GM21619 (cell line): Measurements from ENCODE around the gene TOP1.
"Not testable (repeated sequence)": the region's sequence is repeated elsewhere in the genome, so short reads cannot be mapped to it uniquely, and the experiment has no call there.

Experiments used
- ATAC-seq: cut with Tn5 transposase; IDR thresholded peaks from one replicate; pipeline ENCODE4 v1.9.1; 2021; ENCODE audit not compliant: unreplicated experiment

Gene TOP1

DNA sequence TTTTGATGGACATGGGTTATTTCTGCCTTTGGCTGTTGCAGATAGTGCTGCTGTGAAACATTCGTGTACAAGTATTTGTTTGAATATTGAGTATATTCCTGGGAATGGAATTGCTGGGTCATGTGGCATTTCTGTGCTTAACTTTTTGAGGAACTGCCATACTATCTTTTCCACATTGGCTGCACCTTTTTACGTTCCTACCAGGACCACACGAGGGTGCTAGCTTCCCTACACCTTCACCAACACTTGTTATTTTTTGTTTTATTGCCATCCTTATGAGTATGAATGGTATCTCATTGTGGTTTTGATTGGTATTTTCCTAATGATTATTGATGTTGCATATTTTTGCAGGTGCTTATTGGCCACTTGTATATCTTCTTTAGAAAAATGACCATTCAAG lies 60.9 kb downstream of the TOP1 start:
- ATAC-seq, result no peak

DNA sequence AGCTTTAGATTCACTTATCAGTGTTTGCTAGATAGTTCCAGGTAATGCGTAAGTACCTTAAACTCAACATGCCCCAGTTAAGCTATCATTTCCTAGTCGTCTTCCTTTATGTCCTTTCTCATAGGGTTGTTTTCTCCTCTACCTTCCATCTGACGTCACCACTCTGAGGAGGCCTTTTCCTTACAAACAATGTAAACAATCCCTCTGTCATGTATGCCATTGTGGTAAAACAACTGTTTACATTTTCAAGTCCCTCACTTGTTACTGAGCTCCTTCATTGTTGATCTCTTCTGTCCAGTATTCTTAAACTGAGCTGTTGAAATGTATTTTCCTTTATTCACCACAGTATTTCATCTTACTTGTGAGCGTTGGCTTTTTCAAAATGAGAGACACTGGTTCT lies 63.3 kb downstream of the TOP1 start:
- ATAC-seq, result no peak

- no peak for ATAC-seq
Observed at GRCh38 chr20:41094353-41095055, 65.9 kb downstream of the TOP1 start.

DNA sequence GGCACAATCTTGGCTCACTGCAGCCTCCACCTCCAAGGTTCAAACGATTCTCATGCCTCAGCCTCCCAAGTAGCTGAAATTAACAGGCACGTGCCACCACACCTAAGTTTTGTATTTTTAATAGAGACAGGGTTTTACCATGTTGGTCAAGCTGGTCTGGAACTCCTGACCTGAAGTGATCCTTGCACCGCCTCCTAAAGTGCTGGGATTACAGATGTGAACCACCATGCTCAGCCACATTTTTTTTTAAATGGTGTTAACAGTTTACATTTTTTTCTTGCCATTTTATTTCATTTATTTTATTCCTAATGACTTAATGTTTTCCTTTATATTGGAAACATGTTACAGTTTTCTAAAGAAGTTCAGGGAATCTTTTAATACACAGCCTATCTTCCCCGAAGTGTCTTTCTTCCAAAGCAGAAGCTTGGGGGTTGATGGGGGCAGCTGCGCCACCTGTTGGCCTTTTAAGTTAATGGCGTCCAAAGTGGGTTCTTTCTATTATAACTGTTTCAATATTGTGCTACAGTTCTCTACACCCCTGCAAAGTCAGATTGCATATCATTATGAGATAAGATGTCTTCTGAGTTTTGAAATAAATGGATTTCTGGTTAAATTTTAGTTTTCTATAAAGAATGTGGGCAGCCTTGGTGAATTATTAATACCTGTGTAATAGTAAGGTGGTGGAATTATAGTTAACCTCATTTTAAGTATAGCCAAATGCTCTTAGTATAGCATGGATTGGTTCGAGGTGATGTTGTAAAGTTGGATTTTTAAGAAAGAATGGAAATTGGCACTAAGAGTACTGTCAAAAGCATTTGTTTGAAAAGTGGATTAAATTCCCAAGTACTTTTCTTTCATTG lies 66.7 kb downstream of the TOP1 start:
- ATAC-seq, result peak; percentile 52

DNA sequence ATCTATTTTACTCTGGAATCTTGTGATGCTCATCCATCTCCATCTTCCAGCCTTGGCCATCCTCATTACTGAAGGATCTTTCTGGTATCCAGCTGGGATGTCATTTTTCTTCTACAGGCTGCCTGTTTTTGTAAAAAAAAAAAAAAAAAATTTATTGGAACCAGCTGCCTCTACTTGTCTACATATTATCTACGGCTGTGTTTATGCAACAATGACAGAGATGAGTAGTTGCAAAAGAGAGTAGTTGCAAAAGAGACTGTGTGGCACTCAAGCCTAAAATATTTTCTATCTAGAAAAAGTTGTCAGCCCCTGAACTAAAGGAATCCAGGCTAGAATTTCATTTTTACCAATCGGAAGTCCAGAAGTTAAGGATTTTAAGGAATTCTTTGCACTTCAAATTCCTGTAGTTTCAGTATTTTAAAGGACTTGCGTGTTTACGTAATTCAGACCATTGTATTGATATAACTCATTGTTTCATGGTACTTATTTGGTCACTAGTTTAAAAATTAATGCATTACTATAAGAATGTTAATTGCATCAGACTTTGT lies 70.2 kb downstream of the TOP1 start:
- no peak for ATAC-seq

- no peak for ATAC-seq
Observed at GRCh38 chr20:41100001-41100480, 71.4 kb downstream of the TOP1 start.

DNA sequence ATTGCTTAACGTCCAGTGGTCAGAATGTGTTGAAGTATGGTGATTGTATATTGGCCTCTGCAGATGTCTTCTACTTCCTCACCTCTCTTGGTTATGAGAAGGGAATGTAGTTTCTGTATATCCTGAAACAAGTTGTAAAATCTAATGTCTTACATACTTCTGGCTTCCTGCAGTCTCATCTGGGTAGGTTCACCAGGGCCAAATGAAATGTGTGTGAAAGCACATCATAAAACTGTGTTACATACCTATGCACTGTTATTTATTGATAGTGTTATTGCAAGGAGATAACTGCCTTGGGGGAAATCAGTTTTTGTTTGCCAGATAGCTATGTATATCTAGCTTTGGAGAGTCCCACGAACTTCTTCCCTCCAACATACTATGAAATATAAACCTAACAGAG lies 73.0 kb downstream of the TOP1 start:
- ATAC-seq, result no peak

GRCh38 chr20:41108531-41108930 lies 79.9 kb downstream of the TOP1 start:
- no peak for ATAC-seq

DNA sequence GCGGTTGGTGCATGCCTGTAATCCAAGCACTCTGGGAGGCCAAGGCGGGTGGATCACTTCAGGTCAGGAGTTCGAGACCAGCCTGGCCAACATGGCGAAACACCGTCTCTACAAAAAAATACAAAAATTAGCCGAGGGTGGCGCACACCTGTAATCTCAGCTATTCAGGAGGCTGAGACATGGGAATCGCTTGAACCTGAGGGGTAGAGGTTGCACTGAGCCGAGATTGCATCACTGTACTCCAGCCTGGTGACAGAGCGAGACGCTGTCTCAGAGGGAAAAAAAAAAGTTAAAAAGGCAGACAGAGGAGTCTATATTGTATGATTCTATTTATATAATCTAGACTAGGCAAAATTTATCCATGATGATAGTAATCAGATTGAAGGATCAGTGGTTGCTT lies 81.4 kb downstream of the TOP1 start:
- no peak for ATAC-seq

- no peak for ATAC-seq
Observed at GRCh38 chr20:41110930-41111577, 82.4 kb downstream of the TOP1 start.

DNA sequence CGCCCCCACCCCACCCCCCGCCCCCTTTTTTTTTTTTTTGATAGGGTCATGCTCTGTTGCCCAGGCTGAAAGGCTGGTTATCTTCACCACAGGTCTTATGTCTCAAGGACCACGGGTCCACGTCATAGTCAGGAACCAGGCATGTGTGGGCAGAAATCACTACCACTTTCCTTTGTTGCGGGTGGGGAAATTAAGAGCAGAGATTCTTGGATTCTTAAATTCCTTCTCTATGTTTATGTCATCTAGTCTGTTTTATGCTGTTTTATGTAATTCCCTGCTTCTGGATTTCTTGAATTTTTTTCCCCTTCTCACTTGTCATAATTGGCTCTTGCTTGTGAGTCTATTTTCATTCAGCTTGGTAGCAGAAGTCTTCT lies 82.9 kb downstream of the TOP1 start:
- ATAC-seq, result no peak

DNA sequence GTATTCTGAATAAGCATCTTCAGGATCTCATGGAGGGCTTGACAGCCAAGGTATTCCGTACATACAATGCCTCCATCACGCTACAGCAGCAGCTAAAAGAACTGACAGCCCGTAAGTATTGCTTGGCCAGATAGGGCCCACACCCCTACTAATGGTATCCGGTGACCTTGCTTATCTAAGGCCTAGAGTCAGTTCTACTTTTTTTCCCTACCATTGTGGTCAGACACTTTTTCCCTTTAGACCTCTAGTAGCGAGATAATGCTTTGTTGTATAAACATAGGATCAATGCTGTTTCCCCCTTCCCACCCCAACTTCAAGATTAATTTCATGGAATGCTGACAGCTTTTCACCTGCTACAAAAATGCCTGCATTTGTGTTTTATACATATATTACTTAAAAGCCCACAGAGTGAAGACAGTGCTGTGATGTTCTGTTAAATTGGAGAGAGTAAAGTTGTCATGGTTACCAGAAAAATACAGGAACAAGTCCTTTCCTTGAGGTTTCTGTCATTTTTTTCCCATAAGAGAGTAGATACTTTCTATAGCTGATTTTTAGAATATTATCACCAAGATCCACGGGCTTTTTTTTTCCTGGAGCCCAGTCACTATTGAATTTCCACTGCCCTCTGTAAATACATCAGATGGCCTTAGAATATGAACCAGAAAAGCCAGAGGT lies 87.8 kb downstream of the TOP1 start:
- no peak for ATAC-seq

DNA sequence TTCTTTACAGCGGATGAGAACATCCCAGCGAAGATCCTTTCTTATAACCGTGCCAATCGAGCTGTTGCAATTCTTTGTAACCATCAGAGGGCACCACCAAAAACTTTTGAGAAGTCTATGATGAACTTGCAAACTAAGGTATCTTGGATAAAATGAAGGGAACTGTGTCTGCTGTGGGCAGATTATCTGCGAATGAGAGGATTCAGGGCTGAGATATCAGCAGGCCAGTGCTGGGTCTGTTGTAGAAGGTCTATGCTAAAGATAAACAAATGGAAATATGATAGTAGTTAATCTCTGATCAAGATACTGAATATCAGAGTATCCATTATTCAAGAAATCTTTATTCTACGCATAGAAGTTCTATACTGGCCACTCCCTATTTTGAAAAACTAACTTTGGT lies 89.5 kb downstream of the TOP1 start:
- ATAC-seq, result not testable (repeated sequence)

DNA sequence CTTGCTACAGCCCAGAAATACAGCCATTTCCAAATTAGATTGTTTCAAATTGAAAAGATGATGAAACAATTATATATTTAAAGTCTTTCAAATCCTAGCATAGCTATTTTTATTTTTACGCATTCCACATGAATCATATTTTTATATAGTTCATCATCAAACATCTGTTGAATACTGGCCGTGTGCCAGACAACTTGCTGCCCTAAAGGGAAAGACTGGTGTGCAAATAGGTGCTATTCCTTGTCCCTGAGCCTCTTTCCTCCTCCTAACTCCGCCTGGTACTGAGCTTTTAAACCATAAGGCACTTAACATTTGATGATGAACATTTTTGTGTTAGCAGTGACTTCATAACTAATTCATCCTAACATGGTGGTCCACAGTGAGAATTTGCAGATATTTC lies 90.0 kb downstream of the TOP1 start:
- no peak for ATAC-seq

DNA sequence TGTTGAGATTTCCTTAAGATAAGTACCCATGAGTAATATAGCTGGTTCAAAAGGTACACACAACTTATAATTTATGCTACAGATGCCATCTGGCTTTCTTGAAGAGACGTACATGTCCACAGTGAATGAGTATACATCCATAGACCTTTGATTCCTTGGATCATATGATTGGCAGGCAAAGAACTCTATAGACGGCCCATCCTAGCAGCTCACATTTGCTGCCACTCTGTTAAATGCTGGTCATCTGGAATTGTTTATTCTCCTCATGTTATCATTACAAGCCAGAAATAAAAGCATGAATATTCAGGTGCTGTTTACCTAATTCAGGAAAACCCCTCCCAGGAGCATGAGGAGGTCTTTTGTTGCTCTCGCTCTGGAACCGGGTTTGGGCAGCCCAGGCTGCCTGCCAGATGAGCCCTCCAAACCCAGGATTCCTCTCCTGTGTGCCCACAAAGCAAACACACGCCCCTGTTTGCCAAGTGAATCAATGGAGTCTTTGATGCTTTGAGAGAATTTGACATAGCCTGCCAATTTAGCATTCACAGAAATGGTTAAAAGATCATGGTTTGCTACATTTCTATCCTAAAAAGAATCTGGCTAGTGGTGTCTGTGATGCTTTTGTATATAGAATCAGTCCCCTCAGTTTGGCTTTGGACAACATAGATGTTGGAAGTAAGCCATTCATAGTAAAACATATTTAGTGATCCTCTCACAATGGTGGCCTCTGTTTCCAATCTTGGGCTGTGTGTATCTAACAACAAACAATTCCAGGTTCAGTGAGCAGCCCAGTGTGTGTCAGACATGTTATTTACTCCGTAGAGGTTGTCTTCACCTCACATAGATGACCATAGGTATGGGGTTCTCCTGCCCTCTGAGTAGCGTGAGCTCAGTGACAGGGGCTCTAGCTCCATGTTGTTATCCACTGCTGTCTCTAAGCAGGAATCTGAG lies 91.3 kb downstream of the TOP1 start:
- ATAC-seq, result no peak

DNA sequence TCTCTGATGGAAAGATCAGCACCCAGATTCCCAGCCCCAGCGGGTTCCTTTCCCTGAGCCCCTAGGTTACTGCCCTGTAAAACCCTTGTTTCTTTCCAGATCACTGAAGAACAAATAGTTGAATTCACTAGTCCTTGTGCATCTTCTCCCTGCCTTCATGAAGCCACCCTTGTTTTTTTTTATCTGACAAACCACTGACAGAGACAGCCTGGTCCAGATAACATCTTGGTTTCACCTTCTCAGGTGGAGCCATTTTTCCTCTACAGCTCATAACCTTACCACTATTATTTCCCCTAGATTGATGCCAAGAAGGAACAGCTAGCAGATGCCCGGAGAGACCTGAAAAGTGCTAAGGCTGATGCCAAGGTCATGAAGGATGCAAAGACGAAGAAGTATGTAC lies 92.8 kb downstream of the TOP1 start:
- no peak for ATAC-seq

GRCh38 chr20:41123631-41124030 lies 95.0 kb downstream of the TOP1 start:
- ATAC-seq, result no peak

DNA sequence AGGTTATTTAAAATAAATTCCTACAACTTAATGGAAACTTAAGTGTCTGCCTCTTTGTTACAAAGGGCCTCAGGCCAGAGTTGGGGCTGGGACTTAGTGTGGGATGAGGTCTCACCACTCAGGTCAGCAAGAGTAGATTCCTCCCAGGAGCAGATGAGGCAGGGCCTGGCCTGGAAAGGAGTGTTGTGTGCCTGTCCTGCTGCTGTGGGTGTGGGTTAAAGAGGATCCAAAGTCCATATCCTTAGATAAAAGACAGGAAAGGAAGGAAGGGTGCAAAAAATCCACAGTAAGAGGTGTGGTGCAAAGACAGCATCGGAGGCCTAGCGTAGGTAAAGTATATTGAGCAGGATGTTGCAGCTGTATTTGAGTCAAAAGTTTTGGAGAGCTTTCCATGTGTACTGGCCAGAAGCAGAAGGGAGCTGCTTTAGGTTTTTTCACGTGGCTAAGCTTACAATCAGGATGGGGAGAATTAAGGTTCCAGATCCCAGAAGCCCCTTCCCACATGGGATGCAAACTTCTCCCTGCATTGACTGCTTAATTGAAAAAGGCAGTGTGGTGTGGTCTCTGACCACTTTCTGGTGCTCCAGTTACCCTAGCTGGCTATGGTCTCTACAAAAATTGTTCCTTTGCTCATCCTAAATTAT lies 96.0 kb downstream of the TOP1 start:
- no peak for ATAC-seq
